ENCODE data around the gene DNAJC22.
"Not testable (repeated sequence)": the region's sequence is repeated elsewhere in the genome, so short reads cannot be mapped to it uniquely, and the experiment has no call there.

Gene DNAJC22

GRCh38 chr12:49314811-49315210, 31.9 kb upstream of the DNAJC22 start:
- TF ChIP-seq CTCF (IDR thresholded peaks at IDR 0.05; ENCODE audit: borderline replicate concordance, insufficient read depth, low read depth, low read length): no peak
- no peak overlapping the region for H3K4me3 ChIP-seq (ENCODE audit: low read depth, low read length)

- H3K4me3 ChIP-seq (ENCODE audit: low read depth, low read length): not testable (repeated sequence)
These were observed 29.6 kb upstream of the DNAJC22 start for GRCh38 chr12:49317118-49317517.

GRCh38 chr12:49320411-49321103, 26.1 kb upstream of the DNAJC22 start:
- H3K4me3 ChIP-seq (ENCODE audit: low read depth, low read length): not testable (repeated sequence)

GRCh38 chr12:49322367-49322707, 24.4 kb upstream of the DNAJC22 start:
- TF ChIP-seq CTCF (IDR thresholded peaks at IDR 0.05; ENCODE audit: borderline replicate concordance, insufficient read depth, low read depth, low read length): no peak

GRCh38 chr12:49322708-49323523, 23.8 kb upstream of the DNAJC22 start, which contains the start of gene TROAP:
TROAP (plus strand) TSS chr12:49323255; CDS start chr12:49323609, 354 bp downstream.
- no peak for TF ChIP-seq CTCF (IDR thresholded peaks at IDR 0.05; ENCODE audit: borderline replicate concordance, insufficient read depth, low read depth, low read length)
- H3K4me3 ChIP-seq (ENCODE audit: low read depth, low read length): peak within 1 kb of the TSS; percentile 95

More at GRCh38 chr12:49322367-49322707, 24.4 kb upstream of the DNAJC22 start:
- peak overlapping the region; percentile 70 for H3K4me3 ChIP-seq (ENCODE audit: low read depth, low read length)

GRCh38 chr12:49323524-49324097, 23.1 kb upstream of the DNAJC22 start:
- H3K4me3 ChIP-seq (ENCODE audit: low read depth, low read length): peak overlapping the region; percentile 95
- TF ChIP-seq CTCF (IDR thresholded peaks at IDR 0.05; ENCODE audit: borderline replicate concordance, insufficient read depth, low read depth, low read length): no peak

GRCh38 chr12:49325606-49326005, 21.1 kb upstream of the DNAJC22 start:
- TF ChIP-seq CTCF (IDR thresholded peaks at IDR 0.05; ENCODE audit: borderline replicate concordance, insufficient read depth, low read depth, low read length): no peak
- H3K4me3 ChIP-seq (ENCODE audit: low read depth, low read length): no peak overlapping the region

- no peak for TF ChIP-seq CTCF (IDR thresholded peaks at IDR 0.05; ENCODE audit: borderline replicate concordance, insufficient read depth, low read depth, low read length)
- no peak overlapping the region for H3K4me3 ChIP-seq (ENCODE audit: low read depth, low read length)
These were observed 19.3 kb upstream of the DNAJC22 start for GRCh38 chr12:49327368-49327767.

Measured in GM12875 (cell line).